HCT116 (cell line): ENCODE results near the gene SCN2A.

Experiments used
- POLR2A ChIP-seq: IDR thresholded peaks from 2 replicates; pipeline ENCODE4 v1.7.0; 2011; ENCODE audit warnings: borderline replicate concordance; ENCODE audit not compliant: insufficient read depth, insufficient read length; ENCODE audit errors: extremely low read depth
- ZNF274 ChIP-seq: fragments of 200-500 bp; sonication (Bioruptor generic); IDR thresholded peaks from 2 replicates; pipeline ENCODE4 v1.6.1; 2014; ENCODE audit warnings: mild to moderate bottlenecking, low read depth, low read length, inconsistent platforms
- TF ChIP-seq, protein P1 (sequence below), 3 experiments: fragments of 200-600 bp in 1 of 3; sonication (generic) in 1 of 3; IDR thresholded peaks in 2 of 3; conservative IDR thresholded peaks in 1 of 3; 2 replicates each; pipeline ENCODE4 v1.5.1; 2012 to 2017; ENCODE audit warnings: low read depth in 2 of 3, low read length in 2 of 3, antibody characterized with exemption in 1 of 3, borderline replicate concordance in 1 of 3, control low read depth in 1 of 3, mild to moderate bottlenecking in 1 of 3, mixed read lengths in 1 of 3, mixed run types in 1 of 3, moderate library complexity in 1 of 3; ENCODE audit not compliant: insufficient read depth in 1 of 3

GRCh38 chr2:165191096-165191728 lies 48.0 kb upstream of the SCN2A start:
- TF ChIP-seq, protein P1, sequence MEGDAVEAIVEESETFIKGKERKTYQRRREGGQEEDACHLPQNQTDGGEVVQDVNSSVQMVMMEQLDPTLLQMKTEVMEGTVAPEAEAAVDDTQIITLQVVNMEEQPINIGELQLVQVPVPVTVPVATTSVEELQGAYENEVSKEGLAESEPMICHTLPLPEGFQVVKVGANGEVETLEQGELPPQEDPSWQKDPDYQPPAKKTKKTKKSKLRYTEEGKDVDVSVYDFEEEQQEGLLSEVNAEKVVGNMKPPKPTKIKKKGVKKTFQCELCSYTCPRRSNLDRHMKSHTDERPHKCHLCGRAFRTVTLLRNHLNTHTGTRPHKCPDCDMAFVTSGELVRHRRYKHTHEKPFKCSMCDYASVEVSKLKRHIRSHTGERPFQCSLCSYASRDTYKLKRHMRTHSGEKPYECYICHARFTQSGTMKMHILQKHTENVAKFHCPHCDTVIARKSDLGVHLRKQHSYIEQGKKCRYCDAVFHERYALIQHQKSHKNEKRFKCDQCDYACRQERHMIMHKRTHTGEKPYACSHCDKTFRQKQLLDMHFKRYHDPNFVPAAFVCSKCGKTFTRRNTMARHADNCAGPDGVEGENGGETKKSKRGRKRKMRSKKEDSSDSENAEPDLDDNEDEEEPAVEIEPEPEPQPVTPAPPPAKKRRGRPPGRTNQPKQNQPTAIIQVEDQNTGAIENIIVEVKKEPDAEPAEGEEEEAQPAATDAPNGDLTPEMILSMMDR (IDR thresholded peaks at IDR 0.05 in 2 of 3, conservative IDR thresholded peaks at IDR 0.05 in 1 of 3; ENCODE audit: borderline replicate concordance in 1 of 3, insufficient read depth in 1 of 3, low read depth in 2 of 3, low read length in 2 of 3), result no peak
- TF ChIP-seq ZNF274 (no peak), POLR2A (no peak)
